ENCODE results near the gene MRPL49.
"Not testable (repeated sequence)": the region's sequence is repeated elsewhere in the genome, so short reads cannot be mapped to it uniquely, and the experiment has no call there.

The MRPL49 gene

DNA sequence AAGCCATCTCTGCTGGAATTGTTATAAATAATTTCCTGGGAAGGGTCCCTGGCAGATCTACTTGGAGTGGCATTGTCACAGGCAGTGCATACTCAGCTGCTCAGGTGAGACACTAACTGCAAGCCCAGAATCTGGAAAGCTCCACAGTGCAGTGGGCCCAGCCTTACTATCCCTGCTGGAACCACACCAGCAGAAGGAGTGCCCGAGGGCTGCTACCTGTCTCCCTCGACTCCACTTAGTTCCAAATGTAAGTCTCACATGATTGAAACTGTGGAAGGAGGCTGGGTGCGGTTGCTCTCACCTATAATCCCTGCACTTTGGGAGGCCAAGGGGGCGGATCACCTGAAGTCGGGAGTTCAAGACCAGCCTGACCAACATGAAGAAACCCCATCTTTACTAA is 26.5 kb downstream of the MRPL49 start:
- Histone ChIP-seq H3K9me3 (peaks cover 18% of the 10 kb centered on the region), H3K27ac (no peak overlapping the region), H3K4me3 (no peak overlapping the region), H3K36me3 (no peaks in the 10 kb centered on the region), H3K27me3 (no peaks in the 10 kb centered on the region), H3K9ac (no peak overlapping the region), H4K20me1 (no peaks in the 10 kb centered on the region), H3K4me1 (peaks cover 43% of the 10 kb centered on the region), H3K4me2 (0 out of 2 replicates have a peak overlapping the region, but pooled peaks have one; percentile 3)
- no peak for TF ChIP-seq Cebpa-rat (IDR thresholded peaks at IDR 0.05)

DNA sequence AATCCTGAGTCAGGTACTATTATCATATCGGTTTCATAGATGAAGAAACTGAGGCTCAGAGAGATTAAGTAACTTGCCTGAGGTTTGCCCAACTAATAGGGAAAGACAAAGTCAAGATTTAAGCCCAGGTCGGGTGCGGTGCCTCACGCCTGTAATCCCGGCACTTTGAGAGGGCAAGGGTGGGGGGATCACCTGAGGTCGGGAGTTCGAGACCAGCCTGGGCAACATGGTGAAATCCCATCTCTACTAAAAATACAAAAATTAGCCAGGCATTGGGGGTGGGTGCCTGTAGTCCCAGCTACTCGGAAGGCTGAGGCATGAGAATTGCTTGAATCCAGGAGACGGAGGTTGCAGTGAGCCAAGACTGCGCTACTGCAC is 28.0 kb downstream of the MRPL49 start:
- H3K27me3 ChIP-seq, H3K27ac ChIP-seq, H3K4me3 ChIP-seq, H3K36me3 ChIP-seq, H3K4me2 ChIP-seq, H3K9ac ChIP-seq, H4K20me1 ChIP-seq: not testable (repeated sequence)
- Histone ChIP-seq H3K4me1 (peaks cover 39% of the 10 kb centered on the region), H3K9me3 (peaks cover 18% of the 10 kb centered on the region)

DNA sequence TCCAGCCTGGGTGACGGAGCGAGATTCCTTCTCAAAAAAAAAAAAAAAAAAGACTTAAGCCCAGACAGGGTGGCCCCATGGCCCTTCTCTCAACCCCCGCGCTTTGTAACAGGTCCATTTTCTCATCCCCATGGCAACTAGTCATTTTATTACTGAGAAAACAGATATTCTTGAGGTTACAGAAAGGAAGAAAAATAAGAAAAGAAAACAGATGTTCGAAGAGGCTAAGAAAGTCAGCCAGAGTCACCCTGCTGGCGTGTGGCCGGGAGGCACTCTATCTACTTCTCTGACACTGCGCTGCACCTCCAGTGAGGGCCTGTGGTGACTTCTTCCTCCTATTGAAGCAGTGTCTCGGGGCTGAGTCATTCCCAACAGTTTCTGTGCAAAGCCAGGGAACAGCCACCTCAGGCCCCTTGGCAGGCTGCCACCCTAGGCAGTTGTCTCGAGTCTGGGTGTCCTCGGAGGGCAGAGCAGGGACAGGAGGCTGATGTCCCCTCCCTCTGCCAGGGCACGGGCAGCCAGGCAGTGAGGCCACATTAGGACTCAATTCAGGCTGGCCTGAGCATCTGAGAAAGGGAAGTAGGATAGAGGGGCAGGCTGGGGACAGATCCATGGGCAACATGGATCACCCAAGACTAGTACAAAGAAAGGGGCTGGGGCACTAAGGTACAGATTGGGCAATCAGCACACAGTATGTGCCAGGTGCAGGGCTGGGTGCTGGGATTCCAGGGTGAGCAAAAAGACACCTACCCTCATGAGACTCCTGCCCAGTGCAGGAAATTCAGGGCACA is 28.6 kb downstream of the MRPL49 start:
- Histone ChIP-seq H4K20me1 (no peaks in the 10 kb centered on the region), H3K27me3 (no peaks in the 10 kb centered on the region), H3K27ac (no peak overlapping the region), H3K36me3 (no peaks in the 10 kb centered on the region), H3K9me3 (peaks cover 18% of the 10 kb centered on the region), H3K9ac (no peak overlapping the region), H3K4me2 (peak overlapping the region; percentile 4; the same call in 1 of the 2 replicates), H3K4me3 (no peak overlapping the region), H3K4me1 (peaks cover 37% of the 10 kb centered on the region)
- TF ChIP-seq Cebpa-rat (IDR thresholded peaks at IDR 0.05) = no peak

- TF ChIP-seq Cebpa-rat (IDR thresholded peaks at IDR 0.05) = no peak
- peaks cover 11% of the 10 kb centered on the region for H3K9me3 ChIP-seq
- H3K27me3 ChIP-seq = no peaks in the 10 kb centered on the region
- H3K9ac ChIP-seq = no peak overlapping the region
- no peak overlapping the region for H3K4me2 ChIP-seq
- H3K27ac ChIP-seq = no peak overlapping the region
- no peaks in the 10 kb centered on the region for H3K36me3 ChIP-seq
- H3K4me3 ChIP-seq = no peak overlapping the region
- no peaks in the 10 kb centered on the region for H4K20me1 ChIP-seq
- H3K4me1 ChIP-seq = peaks cover 30% of the 10 kb centered on the region; the same call in 1 of the 2 replicates
These were observed 29.3 kb downstream of the MRPL49 start for GRCh38 chr11:65151331-65151899.

DNA sequence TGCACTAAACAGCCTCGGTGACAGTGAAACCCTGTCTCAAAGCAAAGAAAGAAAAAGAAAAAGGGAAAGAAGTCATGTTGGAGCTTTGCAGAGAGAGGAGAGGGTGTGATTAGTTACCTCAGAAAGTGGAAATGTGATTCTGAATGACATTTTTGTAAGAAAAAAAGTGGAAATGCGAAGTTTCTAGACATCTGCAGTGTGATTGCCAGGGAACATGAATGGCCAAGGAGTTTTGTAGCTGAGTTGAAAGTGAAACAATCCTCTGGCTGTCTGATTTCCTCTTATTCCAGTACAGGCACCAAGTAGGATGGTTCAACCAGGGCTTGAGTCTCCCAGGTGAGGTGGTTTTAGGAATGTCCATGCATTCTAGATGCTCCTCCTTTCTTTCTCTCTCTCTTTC is 30.0 kb downstream of the MRPL49 start:
- Histone ChIP-seq H3K4me3 (no peak overlapping the region), H3K27ac (no peak overlapping the region), H3K4me1 (peaks cover 28% of the 10 kb centered on the region; the same call in 1 of the 2 replicates), H3K4me2 (no peak overlapping the region), H3K36me3 (no peaks in the 10 kb centered on the region), H4K20me1 (no peaks in the 10 kb centered on the region), H3K9me3 (peaks cover 4% of the 10 kb centered on the region), H3K9ac (no peak overlapping the region), H3K27me3 (no peaks in the 10 kb centered on the region)
- no peak for TF ChIP-seq Cebpa-rat (IDR thresholded peaks at IDR 0.05)

GRCh38 chr11:65156256-65156655 is 34.1 kb downstream of the MRPL49 start:
- no peak for TF ChIP-seq Cebpa-rat (IDR thresholded peaks at IDR 0.05)
- no peak overlapping the region for H3K4me3 ChIP-seq
- H4K20me1 ChIP-seq = no peaks in the 10 kb centered on the region
- no peaks in the 10 kb centered on the region for H3K36me3 ChIP-seq
- H3K4me1 ChIP-seq = peaks cover 1% of the 10 kb centered on the region; the same call in 1 of the 2 replicates
- no peaks in the 10 kb centered on the region for H3K9me3 ChIP-seq
- no peak overlapping the region for H3K9ac ChIP-seq
- no peaks in the 10 kb centered on the region for H3K27me3 ChIP-seq
- H3K27ac ChIP-seq = no peak overlapping the region
- no peak overlapping the region for H3K4me2 ChIP-seq

- Histone ChIP-seq H4K20me1 (no peaks in the 10 kb centered on the region), H3K9ac (no peak overlapping the region), H3K36me3 (no peaks in the 10 kb centered on the region), H3K4me1 (no peaks in the 10 kb centered on the region), H3K4me3 (no peak overlapping the region), H3K9me3 (no peaks in the 10 kb centered on the region), H3K27ac (no peak overlapping the region), H3K27me3 (no peaks in the 10 kb centered on the region), H3K4me2 (no peak overlapping the region)
- no peak for TF ChIP-seq Cebpa-rat (IDR thresholded peaks at IDR 0.05)
These were observed 34.8 kb downstream of the MRPL49 start for GRCh38 chr11:65156926-65157325.

- no peaks in the 10 kb centered on the region for H3K27me3 ChIP-seq
- H3K9ac ChIP-seq = no peak overlapping the region
- H3K27ac ChIP-seq = no peak overlapping the region
- no peak for TF ChIP-seq Cebpa-rat (IDR thresholded peaks at IDR 0.05)
- H3K4me3 ChIP-seq = no peak overlapping the region
- H3K9me3 ChIP-seq = no peaks in the 10 kb centered on the region
- no peaks in the 10 kb centered on the region for H3K36me3 ChIP-seq
- no peaks in the 10 kb centered on the region for H3K4me1 ChIP-seq
- no peaks in the 10 kb centered on the region for H4K20me1 ChIP-seq
- H3K4me2 ChIP-seq = no peak overlapping the region
These were observed 35.2 kb downstream of the MRPL49 start for GRCh38 chr11:65157336-65157735.

DNA sequence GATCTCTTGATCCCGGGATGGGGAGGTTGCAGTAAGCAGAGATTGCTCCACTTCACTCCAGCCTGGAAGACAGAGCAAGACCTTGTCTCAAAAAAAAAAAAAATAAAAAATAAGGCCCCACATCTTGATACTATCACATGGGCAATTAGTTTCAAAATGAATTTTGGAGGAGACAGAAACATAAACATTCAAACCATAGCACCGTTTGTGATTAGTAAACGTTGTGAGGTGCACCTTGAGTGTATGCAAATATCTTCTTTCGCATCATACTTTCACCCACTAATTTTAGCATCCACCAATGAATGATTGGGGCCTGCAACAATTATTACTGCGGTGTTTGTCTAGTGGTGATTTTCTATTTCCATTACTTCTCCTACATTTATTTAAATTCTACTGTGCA is 36.9 kb downstream of the MRPL49 start:
- no peak overlapping the region for H3K27ac ChIP-seq
- no peaks in the 10 kb centered on the region for H3K27me3 ChIP-seq
- H3K4me2 ChIP-seq = no peak overlapping the region
- H3K4me1 ChIP-seq = no peaks in the 10 kb centered on the region
- no peaks in the 10 kb centered on the region for H3K36me3 ChIP-seq
- no peak for TF ChIP-seq Cebpa-rat (IDR thresholded peaks at IDR 0.05)
- H3K9ac ChIP-seq = no peak overlapping the region
- no peaks in the 10 kb centered on the region for H4K20me1 ChIP-seq
- no peaks in the 10 kb centered on the region for H3K9me3 ChIP-seq
- H3K4me3 ChIP-seq = no peak overlapping the region

- Histone ChIP-seq H3K27me3 (no peaks in the 10 kb centered on the region), H3K9ac (no peak overlapping the region), H3K9me3 (no peaks in the 10 kb centered on the region), H3K36me3 (no peaks in the 10 kb centered on the region), H3K4me1 (no peaks in the 10 kb centered on the region), H3K27ac (no peak overlapping the region), H4K20me1 (no peaks in the 10 kb centered on the region), H3K4me2 (no peak overlapping the region), H3K4me3 (no peak overlapping the region)
- no peak for TF ChIP-seq Cebpa-rat (IDR thresholded peaks at IDR 0.05)
These were observed 38.5 kb downstream of the MRPL49 start for GRCh38 chr11:65160643-65161042.

Measured in BLaER1 (cell line).